ENCODE results near the gene AVPI1.

- TF ChIP-seq, protein P1, sequence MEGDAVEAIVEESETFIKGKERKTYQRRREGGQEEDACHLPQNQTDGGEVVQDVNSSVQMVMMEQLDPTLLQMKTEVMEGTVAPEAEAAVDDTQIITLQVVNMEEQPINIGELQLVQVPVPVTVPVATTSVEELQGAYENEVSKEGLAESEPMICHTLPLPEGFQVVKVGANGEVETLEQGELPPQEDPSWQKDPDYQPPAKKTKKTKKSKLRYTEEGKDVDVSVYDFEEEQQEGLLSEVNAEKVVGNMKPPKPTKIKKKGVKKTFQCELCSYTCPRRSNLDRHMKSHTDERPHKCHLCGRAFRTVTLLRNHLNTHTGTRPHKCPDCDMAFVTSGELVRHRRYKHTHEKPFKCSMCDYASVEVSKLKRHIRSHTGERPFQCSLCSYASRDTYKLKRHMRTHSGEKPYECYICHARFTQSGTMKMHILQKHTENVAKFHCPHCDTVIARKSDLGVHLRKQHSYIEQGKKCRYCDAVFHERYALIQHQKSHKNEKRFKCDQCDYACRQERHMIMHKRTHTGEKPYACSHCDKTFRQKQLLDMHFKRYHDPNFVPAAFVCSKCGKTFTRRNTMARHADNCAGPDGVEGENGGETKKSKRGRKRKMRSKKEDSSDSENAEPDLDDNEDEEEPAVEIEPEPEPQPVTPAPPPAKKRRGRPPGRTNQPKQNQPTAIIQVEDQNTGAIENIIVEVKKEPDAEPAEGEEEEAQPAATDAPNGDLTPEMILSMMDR (conservative IDR thresholded peaks at IDR 0.05; ENCODE audit: low read depth in 2 of 2): no peak
- TF ChIP-seq POLR2AphosphoS5 (IDR thresholded peaks at IDR 0.05; ENCODE audit: low read depth): no peak
- TF ChIP-seq EZH2phosphoT487 (IDR thresholded peaks at IDR 0.05; ENCODE audit: unreplicated experiment): no peak
- no peak for TF ChIP-seq JUNB (IDR thresholded peaks at IDR 0.05; ENCODE audit: unreplicated experiment)
- no peak for TF ChIP-seq EZH2 (IDR thresholded peaks at IDR 0.05; ENCODE audit: low read depth, unreplicated experiment)
- TF ChIP-seq NANOG (IDR thresholded peaks at IDR 0.05; ENCODE audit: borderline replicate concordance): no peak
- TF ChIP-seq, protein P2, sequence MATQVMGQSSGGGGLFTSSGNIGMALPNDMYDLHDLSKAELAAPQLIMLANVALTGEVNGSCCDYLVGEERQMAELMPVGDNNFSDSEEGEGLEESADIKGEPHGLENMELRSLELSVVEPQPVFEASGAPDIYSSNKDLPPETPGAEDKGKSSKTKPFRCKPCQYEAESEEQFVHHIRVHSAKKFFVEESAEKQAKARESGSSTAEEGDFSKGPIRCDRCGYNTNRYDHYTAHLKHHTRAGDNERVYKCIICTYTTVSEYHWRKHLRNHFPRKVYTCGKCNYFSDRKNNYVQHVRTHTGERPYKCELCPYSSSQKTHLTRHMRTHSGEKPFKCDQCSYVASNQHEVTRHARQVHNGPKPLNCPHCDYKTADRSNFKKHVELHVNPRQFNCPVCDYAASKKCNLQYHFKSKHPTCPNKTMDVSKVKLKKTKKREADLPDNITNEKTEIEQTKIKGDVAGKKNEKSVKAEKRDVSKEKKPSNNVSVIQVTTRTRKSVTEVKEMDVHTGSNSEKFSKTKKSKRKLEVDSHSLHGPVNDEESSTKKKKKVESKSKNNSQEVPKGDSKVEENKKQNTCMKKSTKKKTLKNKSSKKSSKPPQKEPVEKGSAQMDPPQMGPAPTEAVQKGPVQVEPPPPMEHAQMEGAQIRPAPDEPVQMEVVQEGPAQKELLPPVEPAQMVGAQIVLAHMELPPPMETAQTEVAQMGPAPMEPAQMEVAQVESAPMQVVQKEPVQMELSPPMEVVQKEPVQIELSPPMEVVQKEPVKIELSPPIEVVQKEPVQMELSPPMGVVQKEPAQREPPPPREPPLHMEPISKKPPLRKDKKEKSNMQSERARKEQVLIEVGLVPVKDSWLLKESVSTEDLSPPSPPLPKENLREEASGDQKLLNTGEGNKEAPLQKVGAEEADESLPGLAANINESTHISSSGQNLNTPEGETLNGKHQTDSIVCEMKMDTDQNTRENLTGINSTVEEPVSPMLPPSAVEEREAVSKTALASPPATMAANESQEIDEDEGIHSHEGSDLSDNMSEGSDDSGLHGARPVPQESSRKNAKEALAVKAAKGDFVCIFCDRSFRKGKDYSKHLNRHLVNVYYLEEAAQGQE (IDR thresholded peaks at IDR 0.05; ENCODE audit: unreplicated experiment): no peak
- TF ChIP-seq STAT1 (IDR thresholded peaks at IDR 0.05; ENCODE audit: unreplicated experiment): no peak
- TF ChIP-seq CREB1 (CRISPR knock-in tag; IDR thresholded peaks at IDR 0.05; ENCODE audit: low read depth): no peak
These were observed 21.1 kb upstream of the AVPI1 start for GRCh38 chr10:97708167-97708566.

Measured in GM23338 (cell line).